H1 (cell line): Measurements from ENCODE around the gene PGM2L1. TPM values are rescaled to one million over a fixed set of nuclear protein-coding genes. Genes with fewer than 3 reads are reported as not detected.

ENCODE experiments used
- polyA plus RNA-seq, 7 experiments: library from polyadenylated mRNA; depleted of rRNA in 3 of 7; stranded (reverse) in 5 of 7; unstranded in 2 of 7; fragments of >200 nt in 5 of 7; fragments of 200-250 nt in 2 of 7; gene quantifications; 1 replicate in 5 of 7; 2 replicates in 1 of 7; 4 replicates in 1 of 7; pipeline versions ENCODE4 v1.2.1 to v1.2.3, GENCODE V29; 2011 to 2013; ENCODE audit warnings: missing spikeins in 2 of 7, mixed read lengths in 2 of 7
- total RNA-seq: library from RNA; stranded (reverse); fragmentation: NEBNext Ultra II Directional; extraction: Animal tissue kit (Norgen Biotek cat#: 25700); gene quantifications from 2 replicates; pipeline ENCODE4 v1.2.1, GENCODE V29; 2021
- TF ChIP-seq, protein P1 (sequence below): fragments of 300-600 bp; sonication (generic); IDR thresholded peaks from 2 replicates; pipeline ENCODE4 v1.7.1; 2012; ENCODE audit warnings: low read length, moderate library complexity, mild to moderate bottlenecking, inconsistent platforms; ENCODE audit not compliant: insufficient replicate concordance

The PGM2L1 gene
- total and polyA plus RNA-seq, 2 of the 8 experiments (the other 6 are each of a cell fraction or from before 2014, with no cell fraction given): 5.0 to 42.7 TPM

DNA sequence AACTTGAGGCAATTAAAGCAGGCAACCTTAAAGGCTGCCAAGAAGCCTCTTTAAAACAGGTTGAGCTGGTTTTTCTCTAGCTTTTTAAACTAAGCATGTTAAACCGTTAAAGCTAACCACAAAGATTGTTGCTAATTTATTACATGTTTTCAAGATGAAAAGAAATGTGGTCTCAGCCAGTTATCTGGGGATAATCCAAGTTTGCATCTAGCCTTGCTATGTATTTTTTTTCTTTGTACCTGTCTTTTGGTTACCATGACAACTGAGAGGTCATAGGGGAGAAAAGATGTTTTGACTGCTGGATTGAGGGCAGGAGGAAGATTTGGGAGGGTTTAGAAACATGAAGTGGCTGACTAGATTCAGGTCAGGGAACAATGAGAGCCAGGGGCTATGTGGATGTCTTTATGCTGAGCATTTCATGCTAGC, 19.2 kb upstream of the PGM2L1 start (continued):
- TF ChIP-seq, protein P1, sequence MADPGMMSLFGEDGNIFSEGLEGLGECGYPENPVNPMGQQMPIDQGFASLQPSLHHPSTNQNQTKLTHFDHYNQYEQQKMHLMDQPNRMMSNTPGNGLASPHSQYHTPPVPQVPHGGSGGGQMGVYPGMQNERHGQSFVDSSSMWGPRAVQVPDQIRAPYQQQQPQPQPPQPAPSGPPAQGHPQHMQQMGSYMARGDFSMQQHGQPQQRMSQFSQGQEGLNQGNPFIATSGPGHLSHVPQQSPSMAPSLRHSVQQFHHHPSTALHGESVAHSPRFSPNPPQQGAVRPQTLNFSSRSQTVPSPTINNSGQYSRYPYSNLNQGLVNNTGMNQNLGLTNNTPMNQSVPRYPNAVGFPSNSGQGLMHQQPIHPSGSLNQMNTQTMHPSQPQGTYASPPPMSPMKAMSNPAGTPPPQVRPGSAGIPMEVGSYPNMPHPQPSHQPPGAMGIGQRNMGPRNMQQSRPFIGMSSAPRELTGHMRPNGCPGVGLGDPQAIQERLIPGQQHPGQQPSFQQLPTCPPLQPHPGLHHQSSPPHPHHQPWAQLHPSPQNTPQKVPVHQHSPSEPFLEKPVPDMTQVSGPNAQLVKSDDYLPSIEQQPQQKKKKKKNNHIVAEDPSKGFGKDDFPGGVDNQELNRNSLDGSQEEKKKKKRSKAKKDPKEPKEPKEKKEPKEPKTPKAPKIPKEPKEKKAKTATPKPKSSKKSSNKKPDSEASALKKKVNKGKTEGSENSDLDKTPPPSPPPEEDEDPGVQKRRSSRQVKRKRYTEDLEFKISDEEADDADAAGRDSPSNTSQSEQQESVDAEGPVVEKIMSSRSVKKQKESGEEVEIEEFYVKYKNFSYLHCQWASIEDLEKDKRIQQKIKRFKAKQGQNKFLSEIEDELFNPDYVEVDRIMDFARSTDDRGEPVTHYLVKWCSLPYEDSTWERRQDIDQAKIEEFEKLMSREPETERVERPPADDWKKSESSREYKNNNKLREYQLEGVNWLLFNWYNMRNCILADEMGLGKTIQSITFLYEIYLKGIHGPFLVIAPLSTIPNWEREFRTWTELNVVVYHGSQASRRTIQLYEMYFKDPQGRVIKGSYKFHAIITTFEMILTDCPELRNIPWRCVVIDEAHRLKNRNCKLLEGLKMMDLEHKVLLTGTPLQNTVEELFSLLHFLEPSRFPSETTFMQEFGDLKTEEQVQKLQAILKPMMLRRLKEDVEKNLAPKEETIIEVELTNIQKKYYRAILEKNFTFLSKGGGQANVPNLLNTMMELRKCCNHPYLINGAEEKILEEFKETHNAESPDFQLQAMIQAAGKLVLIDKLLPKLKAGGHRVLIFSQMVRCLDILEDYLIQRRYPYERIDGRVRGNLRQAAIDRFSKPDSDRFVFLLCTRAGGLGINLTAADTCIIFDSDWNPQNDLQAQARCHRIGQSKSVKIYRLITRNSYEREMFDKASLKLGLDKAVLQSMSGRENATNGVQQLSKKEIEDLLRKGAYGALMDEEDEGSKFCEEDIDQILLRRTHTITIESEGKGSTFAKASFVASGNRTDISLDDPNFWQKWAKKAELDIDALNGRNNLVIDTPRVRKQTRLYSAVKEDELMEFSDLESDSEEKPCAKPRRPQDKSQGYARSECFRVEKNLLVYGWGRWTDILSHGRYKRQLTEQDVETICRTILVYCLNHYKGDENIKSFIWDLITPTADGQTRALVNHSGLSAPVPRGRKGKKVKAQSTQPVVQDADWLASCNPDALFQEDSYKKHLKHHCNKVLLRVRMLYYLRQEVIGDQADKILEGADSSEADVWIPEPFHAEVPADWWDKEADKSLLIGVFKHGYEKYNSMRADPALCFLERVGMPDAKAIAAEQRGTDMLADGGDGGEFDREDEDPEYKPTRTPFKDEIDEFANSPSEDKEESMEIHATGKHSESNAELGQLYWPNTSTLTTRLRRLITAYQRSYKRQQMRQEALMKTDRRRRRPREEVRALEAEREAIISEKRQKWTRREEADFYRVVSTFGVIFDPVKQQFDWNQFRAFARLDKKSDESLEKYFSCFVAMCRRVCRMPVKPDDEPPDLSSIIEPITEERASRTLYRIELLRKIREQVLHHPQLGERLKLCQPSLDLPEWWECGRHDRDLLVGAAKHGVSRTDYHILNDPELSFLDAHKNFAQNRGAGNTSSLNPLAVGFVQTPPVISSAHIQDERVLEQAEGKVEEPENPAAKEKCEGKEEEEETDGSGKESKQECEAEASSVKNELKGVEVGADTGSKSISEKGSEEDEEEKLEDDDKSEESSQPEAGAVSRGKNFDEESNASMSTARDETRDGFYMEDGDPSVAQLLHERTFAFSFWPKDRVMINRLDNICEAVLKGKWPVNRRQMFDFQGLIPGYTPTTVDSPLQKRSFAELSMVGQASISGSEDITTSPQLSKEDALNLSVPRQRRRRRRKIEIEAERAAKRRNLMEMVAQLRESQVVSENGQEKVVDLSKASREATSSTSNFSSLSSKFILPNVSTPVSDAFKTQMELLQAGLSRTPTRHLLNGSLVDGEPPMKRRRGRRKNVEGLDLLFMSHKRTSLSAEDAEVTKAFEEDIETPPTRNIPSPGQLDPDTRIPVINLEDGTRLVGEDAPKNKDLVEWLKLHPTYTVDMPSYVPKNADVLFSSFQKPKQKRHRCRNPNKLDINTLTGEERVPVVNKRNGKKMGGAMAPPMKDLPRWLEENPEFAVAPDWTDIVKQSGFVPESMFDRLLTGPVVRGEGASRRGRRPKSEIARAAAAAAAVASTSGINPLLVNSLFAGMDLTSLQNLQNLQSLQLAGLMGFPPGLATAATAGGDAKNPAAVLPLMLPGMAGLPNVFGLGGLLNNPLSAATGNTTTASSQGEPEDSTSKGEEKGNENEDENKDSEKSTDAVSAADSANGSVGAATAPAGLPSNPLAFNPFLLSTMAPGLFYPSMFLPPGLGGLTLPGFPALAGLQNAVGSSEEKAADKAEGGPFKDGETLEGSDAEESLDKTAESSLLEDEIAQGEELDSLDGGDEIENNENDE: no peak
